H1 (cell line): ENCODE data around the gene FHDC1. TPM values are rescaled to one million over a fixed set of nuclear protein-coding genes. Genes with fewer than 3 reads are reported as not detected.

Experiments used
- BCL11A ChIP-seq, 2 experiments: IDR thresholded peaks; one replicate each; pipeline ENCODE4 v1.6.1; 2011; ENCODE audit warnings: low read depth in 2 of 2, low read length in 2 of 2, mild to moderate bottlenecking in 2 of 2
- CBX5 ChIP-seq: fragments of 300-800, 300-1000 bp; sonication (generic); IDR thresholded peaks from 2 replicates; pipeline ENCODE4 v1.7.1; 2016; ENCODE audit warnings: antibody characterized with exemption, low read length, low read depth
- KDM5A ChIP-seq: fragments of 200-600 bp; IDR thresholded peaks from 2 replicates; pipeline ENCODE4 v1.7.1; 2012; ENCODE audit warnings: mild to moderate bottlenecking, low read length, inconsistent platforms, mixed read lengths
- SP1 ChIP-seq: IDR thresholded peaks from 2 replicates; pipeline ENCODE4 v1.6.1; 2011; ENCODE audit warnings: low read depth, low read length
- SP4 ChIP-seq: IDR thresholded peaks from 2 replicates; pipeline ENCODE4 v1.6.1; 2012; ENCODE audit warnings: low read length, inconsistent platforms
- SRF ChIP-seq: IDR thresholded peaks from 2 replicates; pipeline ENCODE4 v1.6.1; 2011; ENCODE audit warnings: mild to moderate bottlenecking, low read depth, low read length, moderate library complexity
- ZNF274 ChIP-seq: IDR thresholded peaks from 2 replicates; pipeline ENCODE4 v1.7.0; 2012; ENCODE audit warnings: low read length, borderline replicate concordance; ENCODE audit errors: extremely low read depth
- polyA plus RNA-seq, 7 experiments: library from polyadenylated mRNA; depleted of rRNA in 3 of 7; stranded (reverse) in 5 of 7; unstranded in 2 of 7; fragments of >200 nt in 5 of 7; fragments of 200-250 nt in 2 of 7; gene quantifications; 1 replicate in 5 of 7; 2 replicates in 1 of 7; 4 replicates in 1 of 7; pipeline versions ENCODE4 v1.2.1 to v1.2.3, GENCODE V29; 2011 to 2013; ENCODE audit warnings: missing spikeins in 2 of 7, mixed read lengths in 2 of 7
- total RNA-seq: library from RNA; stranded (reverse); fragmentation: NEBNext Ultra II Directional; extraction: Animal tissue kit (Norgen Biotek cat#: 25700); gene quantifications from 2 replicates; pipeline ENCODE4 v1.2.1, GENCODE V29; 2021

The FHDC1 gene
- total and polyA plus RNA-seq, 2 of the 8 experiments (the other 6 are each of a cell fraction or from before 2014, with no cell fraction given): 6.4 to 28.6 TPM

GRCh38 chr4:152992027-152992426, 55.9 kb downstream of the FHDC1 start (continued):
- no peak for TF ChIP-seq BCL11A (IDR thresholded peaks at IDR 0.05; ENCODE audit: low read depth in 2 of 2, low read length in 2 of 2)
- no peak for TF ChIP-seq ZNF274
- TF ChIP-seq SP1: no peak
- no peak for TF ChIP-seq CBX5
- TF ChIP-seq SRF: no peak
- no peak for TF ChIP-seq KDM5A
- no peak for TF ChIP-seq SP4
